ENCODE measurements around the gene ZBTB39.

- no peak for TF ChIP-seq POLR2A (IDR thresholded peaks at IDR 0.05)
- TF ChIP-seq, protein P1, sequence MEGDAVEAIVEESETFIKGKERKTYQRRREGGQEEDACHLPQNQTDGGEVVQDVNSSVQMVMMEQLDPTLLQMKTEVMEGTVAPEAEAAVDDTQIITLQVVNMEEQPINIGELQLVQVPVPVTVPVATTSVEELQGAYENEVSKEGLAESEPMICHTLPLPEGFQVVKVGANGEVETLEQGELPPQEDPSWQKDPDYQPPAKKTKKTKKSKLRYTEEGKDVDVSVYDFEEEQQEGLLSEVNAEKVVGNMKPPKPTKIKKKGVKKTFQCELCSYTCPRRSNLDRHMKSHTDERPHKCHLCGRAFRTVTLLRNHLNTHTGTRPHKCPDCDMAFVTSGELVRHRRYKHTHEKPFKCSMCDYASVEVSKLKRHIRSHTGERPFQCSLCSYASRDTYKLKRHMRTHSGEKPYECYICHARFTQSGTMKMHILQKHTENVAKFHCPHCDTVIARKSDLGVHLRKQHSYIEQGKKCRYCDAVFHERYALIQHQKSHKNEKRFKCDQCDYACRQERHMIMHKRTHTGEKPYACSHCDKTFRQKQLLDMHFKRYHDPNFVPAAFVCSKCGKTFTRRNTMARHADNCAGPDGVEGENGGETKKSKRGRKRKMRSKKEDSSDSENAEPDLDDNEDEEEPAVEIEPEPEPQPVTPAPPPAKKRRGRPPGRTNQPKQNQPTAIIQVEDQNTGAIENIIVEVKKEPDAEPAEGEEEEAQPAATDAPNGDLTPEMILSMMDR (IDR thresholded peaks at IDR 0.05) = no peak
These were observed 18.9 kb upstream of the ZBTB39 start for GRCh38 chr12:57025196-57025595.

All from lower leg skin (tissue), 3 donors.